SK-N-SH (cell line): ENCODE measurements around the gene ZEB1. TPM values are rescaled to one million over a fixed set of nuclear protein-coding genes. Genes with fewer than 3 reads are reported as not detected.

ENCODE experiments used
- CTCF ChIA-PET: fragments of 300-600, 350-600 bp; formaldehyde crosslinking; extraction: SDS; loops from one replicate; lab custom pipeline; 2021; lab: Yijun Ruan, JAX
- POLR2A ChIA-PET: fragments of 350-600 bp; sonication (Branson Sonifier 250); formaldehyde crosslinking; extraction: SDS; loops from one replicate; lab custom pipeline; 2020; ENCODE audit warnings: antibody characterized with exemption, inconsistent platforms; lab: Yijun Ruan, JAX
- DNase-seq: peaks from one replicate; pipeline ENCODE4 v3.0.0; 2012
- H2AFZ ChIP-seq: fragments of 200-600 bp; sonication (generic); 2 replicates; pipeline ENCODE4 v1.8.1; 2016; ENCODE audit warnings: antibody characterized with exemption, mild to moderate bottlenecking, low read depth
- H3F3A ChIP-seq: fragments of 200-600 bp; sonication (generic); replicated peaks from 2 replicates; pipeline ENCODE3; 2016; ENCODE audit warnings: antibody characterized with exemption, mild to moderate bottlenecking; ENCODE audit not compliant: insufficient read depth
- H3K27ac ChIP-seq, 2 experiments: fragments of 200-500 bp in 1 of 2; fragments of 200-600 bp in 1 of 2; sonication (Bioruptor generic) in 1 of 2; sonication (generic), shearing (Covaris generic) in 1 of 2; 2 replicates each; pipeline versions ENCODE4 v1.5.1 to v1.6.1; 2014 to 2016; ENCODE audit warnings: low read depth in 2 of 2, inconsistent platforms in 1 of 2, low read length in 1 of 2, mild to moderate bottlenecking in 1 of 2, mixed read lengths in 1 of 2
- H3K27me3 ChIP-seq: fragments of 200-600 bp; sonication (generic), shearing (Covaris generic); 2 replicates; pipeline ENCODE4 v1.6.1; 2016; ENCODE audit warnings: mixed run types; ENCODE audit not compliant: insufficient read depth
- H3K36me3 ChIP-seq, 2 experiments: fragments of 200-500 bp in 1 of 2; fragments of 200-600 bp in 1 of 2; sonication (Bioruptor generic) in 1 of 2; sonication (generic) in 1 of 2; replicated peaks in 1 of 2; 2 replicates each; pipeline versions ENCODE3 to v1.5.1; 2014 to 2016; ENCODE audit warnings: low read length in 1 of 2, mild to moderate bottlenecking in 1 of 2; ENCODE audit not compliant: insufficient read depth in 2 of 2, control insufficient read depth in 1 of 2
- H3K4me1 ChIP-seq, 2 experiments: fragments of 200-500 bp in 1 of 2; fragments of 200-600 bp in 1 of 2; sonication (Bioruptor generic) in 1 of 2; sonication (generic), shearing (Covaris generic) in 1 of 2; 2 replicates each; pipeline versions ENCODE4 v1.5.1 to v1.6.1; 2014 to 2016; ENCODE audit warnings: low read depth in 1 of 2, low read length in 1 of 2, mixed run types in 1 of 2; ENCODE audit not compliant: insufficient read depth in 2 of 2, control insufficient read depth in 1 of 2
- H3K4me2 ChIP-seq: fragments of 200-600 bp; sonication (generic), shearing (Covaris generic); 2 replicates; pipeline ENCODE4 v1.6.1; 2017; ENCODE audit warnings: mixed run types
- H3K4me3 ChIP-seq, 2 experiments: fragments of 200-500 bp in 1 of 2; fragments of 200-600 bp in 1 of 2; sonication (Bioruptor generic) in 1 of 2; sonication (generic), shearing (Covaris generic) in 1 of 2; 2 replicates each; pipeline versions ENCODE4 v1.5.1 to v1.8.1; 2014 to 2016; ENCODE audit warnings: low read depth in 2 of 2, inconsistent platforms in 1 of 2, low read length in 1 of 2, mild to moderate bottlenecking in 1 of 2, mixed read lengths in 1 of 2, moderate library complexity in 1 of 2
- H3K79me2 ChIP-seq: fragments of 200-600 bp; sonication (generic); 2 replicates; pipeline ENCODE4 v1.8.1; 2017; ENCODE audit warnings: mild to moderate bottlenecking; ENCODE audit not compliant: insufficient read depth
- H3K9ac ChIP-seq: fragments of 200-600 bp; sonication (generic); 2 replicates; pipeline ENCODE4 v1.6.1; 2017; ENCODE audit warnings: mixed run types
- H3K9me2 ChIP-seq: fragments of 200-600 bp; sonication (generic); 2 replicates; pipeline ENCODE4 v1.6.1; 2017; ENCODE audit warnings: mixed run types
- H3K9me3 ChIP-seq: fragments of 200-600 bp; sonication (generic); 2 replicates; pipeline ENCODE4 v1.6.1; 2017; ENCODE audit warnings: mixed run types, mild to moderate bottlenecking, moderate library complexity
- H4K20me1 ChIP-seq: fragments of 200-600 bp; sonication (generic); 2 replicates; pipeline ENCODE4 v1.6.1; 2017; ENCODE audit warnings: mild to moderate bottlenecking, mixed run types; ENCODE audit not compliant: insufficient read depth
- CHD2 ChIP-seq: fragments of 150-350 bp; IDR thresholded peaks from 2 replicates; pipeline ENCODE4 v1.6.1; 2018; ENCODE audit warnings: low read length; ENCODE audit not compliant: partially characterized antibody
- FOSL2 ChIP-seq: IDR thresholded peaks from 2 replicates; pipeline ENCODE4 v1.4.0; 2012; ENCODE audit warnings: low read depth, mild to moderate bottlenecking, moderate library complexity, borderline replicate concordance
- GATA2 ChIP-seq: sonication (generic); formaldehyde crosslinking; IDR thresholded peaks from 2 replicates; pipeline ENCODE4 v1.5.0; 2020; ENCODE audit warnings: mild to moderate bottlenecking, missing genetic modification reagents
- MEF2A ChIP-seq: IDR thresholded peaks from 2 replicates; pipeline ENCODE4 v1.4.0; 2012; ENCODE audit warnings: low read depth, borderline replicate concordance
- NFIC ChIP-seq: IDR thresholded peaks from 2 replicates; pipeline ENCODE4 v1.4.0; 2012; ENCODE audit warnings: borderline replicate concordance
- RAD21 ChIP-seq: IDR thresholded peaks from 2 replicates; pipeline ENCODE4 v1.6.1; 2012; ENCODE audit warnings: mild to moderate bottlenecking, low read length
- RXRA ChIP-seq: IDR thresholded peaks from 2 replicates; pipeline ENCODE4 v1.4.0; 2012; ENCODE audit warnings: low read depth, mild to moderate bottlenecking, borderline replicate concordance
- TAF1 ChIP-seq: IDR thresholded peaks from 2 replicates; pipeline ENCODE4 v1.6.1; 2012; ENCODE audit warnings: low read depth, mild to moderate bottlenecking, low read length, moderate library complexity, borderline replicate concordance
- WGBS: methylation state at CpG from one replicate; pipeline ENCODE4 v1.1.6; 2017; ENCODE audit warnings: low lambda C conversion rate; 5-methylcytosine and 5-hydroxymethylcytosine counted together
- polyA plus RNA-seq, 3 experiments: library from polyadenylated mRNA; depleted of rRNA; stranded (reverse); fragments of >200 nt; gene quantifications; 2 replicates each; pipeline ENCODE4 v1.2.3, GENCODE V29; 2012
- TF ChIP-seq, protein P1 (sequence below): IDR thresholded peaks from 2 replicates; pipeline ENCODE4; 2012
- TF ChIP-seq, protein P2 (sequence below): IDR thresholded peaks from 2 replicates; pipeline ENCODE4 v1.4.0; 2012; ENCODE audit warnings: low read depth
- TF ChIP-seq, protein P3 (sequence below): fragments of 150-350 bp; IDR thresholded peaks from 2 replicates; pipeline ENCODE4 v1.6.1; 2017; ENCODE audit warnings: antibody characterized with exemption, low read length, low read depth, borderline replicate concordance
- TF ChIP-seq, protein P4 (sequence below): IDR thresholded peaks from 2 replicates; pipeline ENCODE4 v1.4.0; 2012; ENCODE audit warnings: low read depth, borderline replicate concordance

ZEB1 gene
- polyA plus RNA-seq, 1 of the 3 experiments (the other 2 are of a cell fraction) = 5.4 TPM

DNA sequence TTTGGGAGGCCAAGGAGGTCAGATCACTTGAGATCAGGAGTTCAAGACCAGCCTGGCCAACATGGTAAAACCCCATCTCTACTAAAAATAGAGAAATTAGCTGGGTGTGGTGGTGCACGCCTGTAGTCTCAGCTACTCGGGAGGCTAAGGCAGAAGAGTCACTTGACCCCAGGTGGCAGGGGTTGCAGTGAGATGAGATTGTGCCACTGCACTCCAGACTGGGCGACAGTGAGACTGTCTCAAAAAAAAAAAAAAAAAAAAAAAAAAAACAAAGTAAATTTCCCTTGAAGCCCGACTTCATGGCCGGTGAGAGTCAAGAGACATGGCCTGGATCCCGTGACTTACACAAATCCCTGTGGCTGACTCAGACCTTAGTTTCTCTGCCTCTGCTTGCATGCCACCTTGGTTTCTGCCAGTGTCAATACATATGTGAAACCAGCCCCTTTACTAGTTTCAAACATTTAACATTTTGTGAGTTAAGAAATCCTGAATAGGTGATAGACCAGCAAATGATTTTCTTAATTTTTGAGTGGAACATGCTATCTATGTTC is 62.8 kb downstream of the ZEB1 start:
- no peaks in the 10 kb centered on the region for H4K20me1 ChIP-seq
- no peaks in the 10 kb centered on the region for H3F3A ChIP-seq
- H3K4me2 ChIP-seq = no peak overlapping the region
- TF ChIP-seq, protein P1, sequence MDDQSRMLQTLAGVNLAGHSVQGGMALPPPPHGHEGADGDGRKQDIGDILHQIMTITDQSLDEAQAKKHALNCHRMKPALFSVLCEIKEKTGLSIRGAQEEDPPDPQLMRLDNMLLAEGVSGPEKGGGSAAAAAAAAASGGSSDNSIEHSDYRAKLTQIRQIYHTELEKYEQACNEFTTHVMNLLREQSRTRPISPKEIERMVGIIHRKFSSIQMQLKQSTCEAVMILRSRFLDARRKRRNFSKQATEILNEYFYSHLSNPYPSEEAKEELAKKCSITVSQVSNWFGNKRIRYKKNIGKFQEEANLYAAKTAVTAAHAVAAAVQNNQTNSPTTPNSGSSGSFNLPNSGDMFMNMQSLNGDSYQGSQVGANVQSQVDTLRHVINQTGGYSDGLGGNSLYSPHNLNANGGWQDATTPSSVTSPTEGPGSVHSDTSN = no peak
- TF ChIP-seq RXRA (no peak), FOSL2 (no peak), GATA2 (no peak), NFIC (no peak), TAF1 (no peak), RAD21 (no peak), CHD2 (no peak), MEF2A (no peak)
- TF ChIP-seq, protein P2, sequence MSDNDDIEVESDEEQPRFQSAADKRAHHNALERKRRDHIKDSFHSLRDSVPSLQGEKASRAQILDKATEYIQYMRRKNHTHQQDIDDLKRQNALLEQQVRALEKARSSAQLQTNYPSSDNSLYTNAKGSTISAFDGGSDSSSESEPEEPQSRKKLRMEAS = no peak
- TF ChIP-seq, protein P3, sequence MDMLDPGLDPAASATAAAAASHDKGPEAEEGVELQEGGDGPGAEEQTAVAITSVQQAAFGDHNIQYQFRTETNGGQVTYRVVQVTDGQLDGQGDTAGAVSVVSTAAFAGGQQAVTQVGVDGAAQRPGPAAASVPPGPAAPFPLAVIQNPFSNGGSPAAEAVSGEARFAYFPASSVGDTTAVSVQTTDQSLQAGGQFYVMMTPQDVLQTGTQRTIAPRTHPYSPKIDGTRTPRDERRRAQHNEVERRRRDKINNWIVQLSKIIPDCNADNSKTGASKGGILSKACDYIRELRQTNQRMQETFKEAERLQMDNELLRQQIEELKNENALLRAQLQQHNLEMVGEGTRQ = no peak
- TF ChIP-seq, protein P4, sequence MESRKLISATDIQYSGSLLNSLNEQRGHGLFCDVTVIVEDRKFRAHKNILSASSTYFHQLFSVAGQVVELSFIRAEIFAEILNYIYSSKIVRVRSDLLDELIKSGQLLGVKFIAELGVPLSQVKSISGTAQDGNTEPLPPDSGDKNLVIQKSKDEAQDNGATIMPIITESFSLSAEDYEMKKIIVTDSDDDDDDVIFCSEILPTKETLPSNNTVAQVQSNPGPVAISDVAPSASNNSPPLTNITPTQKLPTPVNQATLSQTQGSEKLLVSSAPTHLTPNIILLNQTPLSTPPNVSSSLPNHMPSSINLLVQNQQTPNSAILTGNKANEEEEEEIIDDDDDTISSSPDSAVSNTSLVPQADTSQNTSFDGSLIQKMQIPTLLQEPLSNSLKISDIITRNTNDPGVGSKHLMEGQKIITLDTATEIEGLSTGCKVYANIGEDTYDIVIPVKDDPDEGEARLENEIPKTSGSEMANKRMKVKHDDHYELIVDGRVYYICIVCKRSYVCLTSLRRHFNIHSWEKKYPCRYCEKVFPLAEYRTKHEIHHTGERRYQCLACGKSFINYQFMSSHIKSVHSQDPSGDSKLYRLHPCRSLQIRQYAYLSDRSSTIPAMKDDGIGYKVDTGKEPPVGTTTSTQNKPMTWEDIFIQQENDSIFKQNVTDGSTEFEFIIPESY = no peak
- DNase-seq = no peak
- no peaks in the 10 kb centered on the region for H3K9me2 ChIP-seq
- no peak overlapping the region for H3K27ac ChIP-seq
- peaks cover 0 to under 1% of the 10 kb centered on the region in 2 experiments for H3K36me3 ChIP-seq
- peaks cover 47% of the 10 kb centered on the region for H3K79me2 ChIP-seq
- CTCF ChIA-PET = no interaction called here
- no peaks in the 10 kb centered on the region; the same call in 1 of the 2 replicates for H3K9me3 ChIP-seq
- WGBS = 98% methylated on average over 6 of the region's 6 CpGs
- no peak overlapping the region for H3K9ac ChIP-seq
- H3K27me3 ChIP-seq = no peaks in the 10 kb centered on the region
- POLR2A ChIA-PET = no interaction called here
- H3K4me3 ChIP-seq = no peak overlapping the region
- H3K4me1 ChIP-seq = no peaks in the 10 kb centered on the region; a peak in 1 of 4 replicates
- no peak overlapping the region for H2AFZ ChIP-seq
